ENCODE measurements around the gene SERPINE1.

- no peak for TF ChIP-seq CTCF (IDR thresholded peaks at IDR 0.05; ENCODE audit: low read length)
- TF ChIP-seq EZH2 (optimal IDR thresholded peaks at IDR 0.05; ENCODE audit: low read depth, low read length), result no peak
- TF ChIP-seq EZH2phosphoT487 (IDR thresholded peaks at IDR 0.05; ENCODE audit: low read length), result no peak
Measured at GRCh38 chr7:101129603-101130117, 2.8 kb downstream of the SERPINE1 start.
